A673 (cell line): ENCODE data around the gene USP15.

ENCODE experiments used
- CTCF ChIP-seq: fragments of 300-800, 200-600 bp; sonication (generic); conservative IDR thresholded peaks from 2 replicates; pipeline ENCODE4 v1.5.1; 2017; ENCODE audit warnings: low read depth, mild to moderate bottlenecking, antibody characterized with exemption, low read length, moderate library complexity, mixed read lengths
- EZH2 ChIP-seq: fragments of 200-600 bp; sonication (generic); IDR thresholded peaks from 2 replicates; pipeline ENCODE4 v1.6.1; 2017; ENCODE audit warnings: borderline replicate concordance, low read depth, mild to moderate bottlenecking, mixed read lengths, antibody characterized with exemption, low read length; ENCODE audit not compliant: poor library complexity, severe bottlenecking

GRCh38 chr12:62270384-62270783, 10.2 kb downstream of the USP15 start:
- TF ChIP-seq EZH2 (no peak), CTCF (no peak)
